GM12892 (cell line): ENCODE data around the gene HES4.
"Not testable (repeated sequence)": the region's sequence is repeated elsewhere in the genome, so short reads cannot be mapped to it uniquely, and the experiment has no call there.

Experiments
- POLR2A ChIP-seq: IDR thresholded peaks from 2 replicates; pipeline ENCODE4 v1.6.1; 2011; ENCODE audit warnings: low read depth, low read length, control low read depth
- POLR2AphosphoS5 ChIP-seq: IDR thresholded peaks from 2 replicates; pipeline ENCODE4 v1.6.1; 2011; ENCODE audit warnings: low read depth, low read length, control low read depth
- TAF1 ChIP-seq: IDR thresholded peaks from 2 replicates; pipeline ENCODE4 v1.6.1; 2011; ENCODE audit warnings: low read depth, mild to moderate bottlenecking, control low read depth, low read length, borderline replicate concordance

DNA sequence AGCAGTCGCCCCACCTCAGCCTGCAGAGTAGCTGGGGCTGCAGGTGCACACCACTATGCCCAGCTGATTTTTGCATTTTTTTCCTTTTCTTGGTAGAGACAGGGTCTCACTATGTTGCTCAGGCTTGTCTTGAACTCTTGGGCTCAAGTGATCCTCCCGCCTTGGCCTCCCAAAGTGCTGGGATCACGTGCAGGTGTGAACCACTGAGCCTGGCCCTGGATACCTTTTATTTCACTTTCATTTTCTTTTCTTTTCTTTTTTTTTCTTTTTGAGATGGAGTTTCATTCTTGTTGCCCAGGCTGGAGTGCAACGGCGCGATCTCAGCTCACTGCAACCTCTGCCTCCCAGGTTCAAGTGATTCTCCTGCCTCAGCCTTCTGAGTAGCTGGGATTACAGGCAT lies 8.6 kb downstream of the HES4 start:
- TF ChIP-seq POLR2A, POLR2AphosphoS5, TAF1: not testable (repeated sequence)
